A549 (cell line): ENCODE results near the gene PNPLA1. TPM values are rescaled to one million over a fixed set of nuclear protein-coding genes. Genes with fewer than 3 reads are reported as not detected.

Source experiments
- ATAC-seq, 2 experiments: fragments of 200-7000 bp in 1 of 2; fragments of >200 bp in 1 of 2; cut with Nextera tagmentation in 1 of 2; cut with Tn5 transposase in 1 of 2; 3 replicates each; pipeline versions ENCODE4 v1.8.0 to v1.9.1; 2018 to 2020; ENCODE audit warnings: mild to moderate bottlenecking in 1 of 2, moderate library complexity in 1 of 2
- CTCF ChIA-PET: fragments of 300-600 bp; sonication (Branson Sonifier 250); formaldehyde crosslinking; extraction: SDS; loops from one replicate; lab custom pipeline; 2021; ENCODE audit warnings: antibody characterized with exemption, inconsistent platforms; lab: Yijun Ruan, JAX
- POLR2A ChIA-PET: fragments of 350-600 bp; formaldehyde crosslinking; extraction: SDS; loops from one replicate; lab custom pipeline; 2021; ENCODE audit warnings: antibody characterized with exemption, inconsistent platforms; lab: Yijun Ruan, JAX
- DNase-seq, 2 experiments: peaks; one replicate each; pipeline versions ENCODE4 v3.0.0 to v3.0.0-alpha.2; 2011 to 2016; ENCODE audit warnings: low read depth in 1 of 2, low spot score in 1 of 2
- FAIRE-seq: peaks from 2 replicates; lab custom pipeline; 2011; peaks lifted over from hg19 to GRCh38; lab: Jason Lieb, UNC
- H3K27ac ChIP-seq, 2 experiments: fragments of >200 bp; sonication (Bioruptor Twin); formaldehyde crosslinking; 3 replicates each; pipeline ENCODE4 v1.5.1; 2016 to 2017
- H3K4me1 ChIP-seq: fragments of >200 bp; sonication (Bioruptor Twin); formaldehyde crosslinking; 3 replicates; pipeline ENCODE4 v1.6.1; 2016
- H3K4me2 ChIP-seq: fragments of >200 bp; sonication (Bioruptor Twin); formaldehyde crosslinking; 3 replicates; pipeline ENCODE4 v1.6.1; 2016
- H3K4me3 ChIP-seq: fragments of >200 bp; sonication (Bioruptor Twin); formaldehyde crosslinking; 3 replicates; pipeline ENCODE4 v1.5.1; 2016
- H3K9me3 ChIP-seq: fragments of >200 bp; sonication (Bioruptor Twin); formaldehyde crosslinking; 3 replicates; pipeline ENCODE4 v1.6.1; 2016
- CBX2 ChIP-seq: fragments of 200-600 bp; sonication (generic); IDR thresholded peaks from 2 replicates; pipeline ENCODE4 v1.6.1; 2016; ENCODE audit warnings: low read depth, mild to moderate bottlenecking, borderline replicate concordance
- CBX8 ChIP-seq: fragments of 200-600 bp; sonication (generic); IDR thresholded peaks from 2 replicates; pipeline ENCODE4 v1.6.1; 2016
- CHD2 ChIP-seq: fragments of 150-350 bp; IDR thresholded peaks from 2 replicates; pipeline ENCODE4 v1.6.1; 2014; ENCODE audit warnings: low read length; ENCODE audit not compliant: partially characterized antibody
- CTCF ChIP-seq: fragments of >200 bp; sonication (Bioruptor Twin); formaldehyde crosslinking; IDR thresholded peaks from 3 replicates; pipeline ENCODE4 v1.5.1; 2016
- EHF ChIP-seq: fragments of 250-450 bp; sonication (Bioruptor Pico); IDR thresholded peaks from 2 replicates; pipeline ENCODE4 v1.5.0; 2020; ENCODE audit warnings: mild to moderate bottlenecking
- ELK1 ChIP-seq: fragments of 150-350 bp; IDR thresholded peaks from 2 replicates; pipeline ENCODE4 v1.6.1; 2014; ENCODE audit warnings: low read depth, mild to moderate bottlenecking, low read length
- FOSB ChIP-seq: fragments of 250-450 bp; sonication (Bioruptor Pico); IDR thresholded peaks from 2 replicates; pipeline ENCODE4 v1.5.0; 2020; ENCODE audit warnings: mild to moderate bottlenecking, moderate library complexity
- FOXS1 ChIP-seq: fragments of 250-450 bp; sonication (Bioruptor Pico); IDR thresholded peaks from 2 replicates; pipeline ENCODE4 v1.5.0; 2020; ENCODE audit warnings: mild to moderate bottlenecking, moderate library complexity
- GATA3 ChIP-seq: IDR thresholded peaks from 2 replicates; pipeline ENCODE4 v1.6.1; 2012; ENCODE audit warnings: borderline replicate concordance
- HOXB13 ChIP-seq: fragments of 250-450 bp; sonication (Bioruptor Pico); IDR thresholded peaks from 2 replicates; pipeline ENCODE4 v1.5.0; 2020; ENCODE audit warnings: low read depth, mild to moderate bottlenecking, moderate library complexity
- JUN ChIP-seq, 2 experiments: fragments of >200 bp; sonication (Bioruptor Twin); formaldehyde crosslinking; IDR thresholded peaks; 2 replicates in 1 of 2; 3 replicates in 1 of 2; pipeline ENCODE4 v1.6.1; 2016 to 2017
- MAFK ChIP-seq: fragments of 450-650 bp; IDR thresholded peaks from 2 replicates; pipeline ENCODE4 v1.6.1; 2014; ENCODE audit not compliant: partially characterized antibody
- MAZ ChIP-seq: fragments of 150-350 bp; IDR thresholded peaks from 2 replicates; pipeline ENCODE4 v1.6.1; 2014; ENCODE audit warnings: antibody characterized with exemption, low read depth, low read length, borderline replicate concordance
- NPAS2 ChIP-seq: fragments of 250-450 bp; sonication (Bioruptor Pico); IDR thresholded peaks from 2 replicates; pipeline ENCODE4 v1.8.0; 2022; ENCODE audit warnings: mild to moderate bottlenecking, moderate library complexity, borderline replicate concordance
- POLR2A ChIP-seq: IDR thresholded peaks from 2 replicates; pipeline ENCODE4 v1.6.1; 2012; ENCODE audit warnings: mild to moderate bottlenecking, low read length
- RCOR1 ChIP-seq: fragments of 150-350 bp; IDR thresholded peaks from 2 replicates; pipeline ENCODE4 v1.6.1; 2014; ENCODE audit warnings: antibody characterized with exemption, low read length, low read depth
- RNF2 ChIP-seq: fragments of 200-600 bp; sonication (generic); IDR thresholded peaks from 2 replicates; pipeline ENCODE4 v1.6.1; 2016; ENCODE audit warnings: low read depth, mild to moderate bottlenecking, antibody characterized with exemption, moderate library complexity, borderline replicate concordance
- SMC3 ChIP-seq: fragments of >200 bp; sonication (Bioruptor Twin); formaldehyde crosslinking; IDR thresholded peaks from 3 replicates; pipeline ENCODE4 v1.6.1; 2018; ENCODE audit warnings: inconsistent platforms
- SREBF2 ChIP-seq: fragments of 450-650 bp; IDR thresholded peaks from 2 replicates; pipeline ENCODE4 v1.6.1; 2014; ENCODE audit warnings: mild to moderate bottlenecking, moderate library complexity
- TFCP2L1 ChIP-seq: fragments of 250-450 bp; sonication (Bioruptor Pico); IDR thresholded peaks from 2 replicates; pipeline ENCODE4 v1.5.0; 2021; ENCODE audit warnings: mild to moderate bottlenecking
- TP53 ChIP-seq: fragments of 250-450 bp; sonication (Bioruptor Pico); IDR thresholded peaks from 2 replicates; pipeline ENCODE4 v1.5.0; 2021; ENCODE audit warnings: mild to moderate bottlenecking, moderate library complexity
- USF2 ChIP-seq: fragments of 450-650 bp; IDR thresholded peaks from 2 replicates; pipeline ENCODE4 v1.6.1; 2014; ENCODE audit warnings: antibody characterized with exemption
- ZC3H11A ChIP-seq: fragments of 450-650 bp; IDR thresholded peaks from 2 replicates; pipeline ENCODE4 v1.6.1; 2014; ENCODE audit warnings: antibody characterized with exemption, mild to moderate bottlenecking
- WGBS: methylation state at CpG from one replicate; pipeline ENCODE4 v1.1.6; 2017; ENCODE audit errors: missing lambda C conversion rate; 5-methylcytosine and 5-hydroxymethylcytosine counted together
- polyA plus RNA-seq, 4 experiments: library from polyadenylated mRNA; depleted of rRNA in 3 of 4; stranded (reverse); fragments of >200 nt; fragmentation: RNase III in 1 of 4; extraction: RNeasy Plus Mini Kit Qiagen cat#74134 plus additional on column Dnase treatment in 1 of 4; gene quantifications; 2 replicates in 3 of 4; 3 replicates in 1 of 4; pipeline ENCODE4 v1.2.3, GENCODE V29; 2011 to 2017

PNPLA1 gene
- polyA plus RNA-seq, 2 of the 4 experiments (the other 2 are of a cell fraction) = 0.09 TPM; not detected in 1

- ChIA-PET POLR2A (no interaction called here), CTCF (interaction anchor here (1.2 to 4.7 kb wide), 9 partner anchors 12 to 93 kb away, joined by 4 to 73 read pairs (median 11); no protein-coding TSS in a partner anchor)
- no peak for FAIRE-seq
- WGBS = 63% methylated on average over 7 of the region's 10 CpGs
- H3K27ac ChIP-seq = no peak overlapping the region
- no peak for DNase-seq
- TF ChIP-seq EHF (no peak), TP53 (no peak), MAZ (no peak), TFCP2L1 (CRISPR knock-in tag) (no peak), GATA3 (no peak), JUN (IDR thresholded peaks at IDR 0.05) (no peak), POLR2A (no peak), HOXB13 (no peak), CBX8 (no peak), CBX2 (no peak), USF2 (no peak), FOXS1 (CRISPR knock-in tag) (no peak), FOSB (CRISPR knock-in tag) (no peak), SMC3 (no peak), SREBF2 (no peak)
- H3K9me3 ChIP-seq = no peaks in the 10 kb centered on the region
- no peak overlapping the region for H3K4me3 ChIP-seq
- ATAC-seq = no peak
- no peak overlapping the region for H3K4me2 ChIP-seq
- 0 out of 3 replicates have a peak, but pooled peaks cover 2% of the 10 kb centered on the region for H3K4me1 ChIP-seq
These were observed 31.3 kb downstream of the PNPLA1 start for GRCh38 chr6:36301085-36301658.

- H3K4me1 ChIP-seq = 0 out of 3 replicates have a peak, but pooled peaks cover 2% of the 10 kb centered on the region
- no peaks in the 10 kb centered on the region for H3K9me3 ChIP-seq
- DNase-seq (no peak), FAIRE-seq (no peak), ATAC-seq (no peak; a peak in 1 of 6 replicates)
- H3K4me2 ChIP-seq = no peak overlapping the region
- H3K27ac ChIP-seq = no peak overlapping the region
- no peak for TF ChIP-seq CTCF
- no peak for TF ChIP-seq RNF2
- no peak for TF ChIP-seq ZC3H11A
- no peak for TF ChIP-seq NPAS2 (CRISPR knock-in tag)
- TF ChIP-seq CHD2 = no peak
- no peak for TF ChIP-seq ELK1
- no peak for TF ChIP-seq MAFK
- TF ChIP-seq RCOR1 = no peak
- H3K4me3 ChIP-seq = no peak overlapping the region
- CTCF ChIA-PET = interaction anchor here (0.6 to 4.7 kb wide), 34 partner anchors 10 to 463 kb away, joined by 3 to 73 read pairs (median 5); no protein-coding TSS in a partner anchor
- 32% methylated on average over 6 of the region's 7 CpGs for WGBS
- POLR2A ChIA-PET = no interaction called here
These were observed 31.9 kb downstream of the PNPLA1 start for GRCh38 chr6:36301781-36302180.
